ENCODE data around the gene SSR3. TPM values are rescaled to one million over a fixed set of nuclear protein-coding genes. Genes with fewer than 3 reads are reported as not detected.

The SSR3 gene
- total RNA-seq, 1 experiment from 2014 or later: 177 TPM

DNA sequence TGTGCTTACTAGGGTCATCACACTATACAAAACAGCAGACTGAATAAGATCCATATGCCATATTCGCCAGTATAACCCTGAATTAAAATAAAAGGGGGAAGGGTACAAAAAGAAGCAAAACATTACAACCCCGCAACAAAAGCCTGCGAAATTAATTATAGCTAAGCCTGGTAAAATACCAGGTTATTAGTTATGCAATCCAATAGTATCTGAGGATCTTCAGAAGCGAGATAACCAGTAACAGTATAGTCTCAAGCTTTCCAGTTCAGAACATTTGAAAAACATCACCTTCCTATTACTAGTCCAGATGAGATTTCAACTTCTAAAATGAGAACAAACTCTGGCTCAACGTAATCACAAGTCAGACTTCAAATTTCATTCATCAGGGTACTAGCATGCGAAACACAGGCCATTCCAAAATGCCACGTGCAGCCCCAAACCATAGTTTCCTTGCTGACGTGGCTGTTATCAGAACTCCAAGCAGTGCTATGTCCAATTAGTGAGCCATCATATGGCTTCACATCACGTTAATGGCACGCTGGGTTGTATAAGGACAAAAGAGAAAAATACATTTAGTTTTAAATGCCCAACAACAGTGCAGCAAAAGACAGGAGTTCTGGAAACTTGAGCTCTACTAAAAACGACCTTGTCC is 1.1 kb downstream of the SSR3 start:
- TF ChIP-seq JUND (IDR thresholded peaks at IDR 0.05) (0 out of 2 replicates have a peak, but pooled peaks have one; percentile 16), ZNF274 (IDR thresholded peaks at IDR 0.05; ENCODE audit: low read depth, low read length) (no peak), SIN3A (IDR thresholded peaks at IDR 0.05; ENCODE audit: low read depth) (no peak), EZH2phosphoT487 (IDR thresholded peaks at IDR 0.05; ENCODE audit: borderline replicate concordance) (no peak), SP1 (IDR thresholded peaks at IDR 0.05; ENCODE audit: low read depth) (no peak), EGR1 (IDR thresholded peaks at IDR 0.05; ENCODE audit: low read depth) (no peak), EZH2 (IDR thresholded peaks at IDR 0.05) (no peak), CBX3 (IDR thresholded peaks at IDR 0.05; ENCODE audit: low read depth) (0 out of 2 replicates have a peak, but pooled peaks have one; percentile 20), SRF (IDR thresholded peaks at IDR 0.05; ENCODE audit: low read depth) (no peak), CEBPB (IDR thresholded peaks at IDR 0.05; ENCODE audit: low read depth) (0 out of 2 replicates have a peak, but pooled peaks have one; percentile 7), TCF7L2 (IDR thresholded peaks at IDR 0.05; ENCODE audit: borderline replicate concordance, extremely low read depth, insufficient read depth, insufficient read length) (no peak), POLR2A (IDR thresholded peaks at IDR 0.05; ENCODE audit: borderline replicate concordance, extremely low read depth, insufficient read depth, insufficient read length) (no peak), RAD21 (IDR thresholded peaks at IDR 0.05; ENCODE audit: low read depth) (no peak), ZFX (IDR thresholded peaks at IDR 0.05) (no peak)
- TF ChIP-seq, protein P1, sequence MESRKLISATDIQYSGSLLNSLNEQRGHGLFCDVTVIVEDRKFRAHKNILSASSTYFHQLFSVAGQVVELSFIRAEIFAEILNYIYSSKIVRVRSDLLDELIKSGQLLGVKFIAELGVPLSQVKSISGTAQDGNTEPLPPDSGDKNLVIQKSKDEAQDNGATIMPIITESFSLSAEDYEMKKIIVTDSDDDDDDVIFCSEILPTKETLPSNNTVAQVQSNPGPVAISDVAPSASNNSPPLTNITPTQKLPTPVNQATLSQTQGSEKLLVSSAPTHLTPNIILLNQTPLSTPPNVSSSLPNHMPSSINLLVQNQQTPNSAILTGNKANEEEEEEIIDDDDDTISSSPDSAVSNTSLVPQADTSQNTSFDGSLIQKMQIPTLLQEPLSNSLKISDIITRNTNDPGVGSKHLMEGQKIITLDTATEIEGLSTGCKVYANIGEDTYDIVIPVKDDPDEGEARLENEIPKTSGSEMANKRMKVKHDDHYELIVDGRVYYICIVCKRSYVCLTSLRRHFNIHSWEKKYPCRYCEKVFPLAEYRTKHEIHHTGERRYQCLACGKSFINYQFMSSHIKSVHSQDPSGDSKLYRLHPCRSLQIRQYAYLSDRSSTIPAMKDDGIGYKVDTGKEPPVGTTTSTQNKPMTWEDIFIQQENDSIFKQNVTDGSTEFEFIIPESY (IDR thresholded peaks at IDR 0.05; ENCODE audit: extremely low read depth, insufficient replicate concordance, low read length): no peak
- TF ChIP-seq, protein P2, sequence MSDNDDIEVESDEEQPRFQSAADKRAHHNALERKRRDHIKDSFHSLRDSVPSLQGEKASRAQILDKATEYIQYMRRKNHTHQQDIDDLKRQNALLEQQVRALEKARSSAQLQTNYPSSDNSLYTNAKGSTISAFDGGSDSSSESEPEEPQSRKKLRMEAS (IDR thresholded peaks at IDR 0.05): peak; percentile 78
- TF ChIP-seq, protein P3, sequence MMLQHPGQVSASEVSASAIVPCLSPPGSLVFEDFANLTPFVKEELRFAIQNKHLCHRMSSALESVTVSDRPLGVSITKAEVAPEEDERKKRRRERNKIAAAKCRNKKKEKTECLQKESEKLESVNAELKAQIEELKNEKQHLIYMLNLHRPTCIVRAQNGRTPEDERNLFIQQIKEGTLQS (IDR thresholded peaks at IDR 0.05): no peak
- TF ChIP-seq, protein P4, sequence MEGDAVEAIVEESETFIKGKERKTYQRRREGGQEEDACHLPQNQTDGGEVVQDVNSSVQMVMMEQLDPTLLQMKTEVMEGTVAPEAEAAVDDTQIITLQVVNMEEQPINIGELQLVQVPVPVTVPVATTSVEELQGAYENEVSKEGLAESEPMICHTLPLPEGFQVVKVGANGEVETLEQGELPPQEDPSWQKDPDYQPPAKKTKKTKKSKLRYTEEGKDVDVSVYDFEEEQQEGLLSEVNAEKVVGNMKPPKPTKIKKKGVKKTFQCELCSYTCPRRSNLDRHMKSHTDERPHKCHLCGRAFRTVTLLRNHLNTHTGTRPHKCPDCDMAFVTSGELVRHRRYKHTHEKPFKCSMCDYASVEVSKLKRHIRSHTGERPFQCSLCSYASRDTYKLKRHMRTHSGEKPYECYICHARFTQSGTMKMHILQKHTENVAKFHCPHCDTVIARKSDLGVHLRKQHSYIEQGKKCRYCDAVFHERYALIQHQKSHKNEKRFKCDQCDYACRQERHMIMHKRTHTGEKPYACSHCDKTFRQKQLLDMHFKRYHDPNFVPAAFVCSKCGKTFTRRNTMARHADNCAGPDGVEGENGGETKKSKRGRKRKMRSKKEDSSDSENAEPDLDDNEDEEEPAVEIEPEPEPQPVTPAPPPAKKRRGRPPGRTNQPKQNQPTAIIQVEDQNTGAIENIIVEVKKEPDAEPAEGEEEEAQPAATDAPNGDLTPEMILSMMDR (IDR thresholded peaks at IDR 0.05 in 2 of 3, conservative IDR thresholded peaks at IDR 0.05 in 1 of 3; ENCODE audit: borderline replicate concordance in 1 of 3, insufficient read depth in 1 of 3, low read depth in 2 of 3, low read length in 2 of 3): no peak
- ATAC-seq: no peak
- POLR2A ChIA-PET: interaction anchor here (1.4 to 2.1 kb wide), 3 partner anchors 10 to 583 kb away, joined by 4 to 5 read pairs (median 4); no protein-coding TSS in a partner anchor

More for the DNA sequence above, 1.1 kb downstream of the SSR3 start:
- DNase-seq (ENCODE audit: low read depth, low spot score): peak; percentile 1
- no peaks in the 10 kb centered on the region for H3K9me3 ChIP-seq (ENCODE audit: control insufficient read depth in 1 of 2, insufficient read depth in 1 of 2, low read depth in 1 of 2, low read length in 2 of 2)
- no peaks in the 10 kb centered on the region for H3K27me3 ChIP-seq (ENCODE audit: insufficient read depth, low read length)
- CTCF ChIA-PET: no interaction called here
- H4K20me1 ChIP-seq (ENCODE audit: insufficient read depth): no peaks in the 10 kb centered on the region
- peak overlapping the region; percentile 91 for H3K9ac ChIP-seq (ENCODE audit: low read length)
- H3K4me1 ChIP-seq (ENCODE audit: control insufficient read depth in 1 of 2, insufficient read depth in 2 of 2, low read length in 2 of 2): peaks cover 3 to 22% of the 10 kb centered on the region in 2 experiments; a peak in 2 of 4 replicates
- no peaks in the 10 kb centered on the region for H3K9me2 ChIP-seq (ENCODE audit: insufficient read depth)
- peaks cover 13 to 38% of the 10 kb centered on the region in 2 experiments for H3K36me3 ChIP-seq (ENCODE audit: control insufficient read depth in 1 of 2, insufficient read depth in 2 of 2, low read length in 2 of 2)
- intact Hi-C loops (cut with micrococcal nuclease): loop anchor here (2.0 kb wide), 3 partner anchors 263 to 569 kb away; no protein-coding TSS in a partner anchor
- peak overlapping the region; percentile 88 for H3K4me2 ChIP-seq (ENCODE audit: low read length)
- H2AFZ ChIP-seq (ENCODE audit: low read depth, low read length, poor library complexity, severe bottlenecking): no peak overlapping the region
- H3K79me2 ChIP-seq (ENCODE audit: insufficient read depth, low read length): peaks cover 61% of the 10 kb centered on the region
- BruUV-seq (replicated peaks): no TSS peak
- RAD21 ChIA-PET (ENCODE audit: low non-redundant PET in 1 of 2, low total read pairs in 2 of 2, uncharacterized antibody in 2 of 2, unreplicated experiment in 2 of 2): interaction anchor here in 1 of 2 experiments (0.6 kb wide), 1 partner anchor 543 kb away, joined by 4 read pairs; no protein-coding TSS in a partner anchor
- peak overlapping the region; percentile 77 to 95 for H3K4me3 ChIP-seq (replicated peaks in 1 of 2; ENCODE audit: low read depth in 1 of 2, low read length in 2 of 2)
- H3K27ac ChIP-seq (ENCODE audit: low read depth, low read length): no peak overlapping the region

All from HCT116 (cell line).